Measurements from ENCODE around the gene SMIM35. TPM values are rescaled to one million over a fixed set of nuclear protein-coding genes. Genes with fewer than 3 reads are reported as not detected.

The SMIM35 gene
- total and polyA plus RNA-seq, 2 donors (not counting 3 experiments of a cell fraction or from before 2014, with no cell fraction given), result not detected

GRCh38 chr11:118074785-118075184 lies 12.0 kb downstream of the SMIM35 start:
- Histone ChIP-seq H3K9ac (replicated peaks; ENCODE audit: extremely low read depth, insufficient read depth, low read length) (no peak overlapping the region), H3K79me2 (ENCODE audit: control insufficient read depth, insufficient read depth, low read length) (no peaks in the 10 kb centered on the region), H3K9me1 (replicated peaks; ENCODE audit: control insufficient read depth, extremely low read depth, insufficient read depth, low read length) (no peaks in the 10 kb centered on the region), H3K27ac (ENCODE audit: insufficient read depth, low read depth, low read length) (no peak overlapping the region), H3K9me3 (replicated peaks; ENCODE audit: control insufficient read depth, insufficient read depth, low read length) (no peaks in the 10 kb centered on the region), H3K4me3 (replicated peaks in 1 of 3; ENCODE audit: insufficient read depth in 1 of 3, low read depth in 1 of 3, low read length in 3 of 3) (no peak overlapping the region), H3K4me1 (ENCODE audit: control insufficient read depth, extremely low read depth, insufficient read depth, low read length) (no peaks in the 10 kb centered on the region), H3K36me3 (ENCODE audit: control insufficient read depth in 2 of 2, extremely low read depth in 1 of 2, insufficient read depth in 2 of 2, low read length in 2 of 2) (no peaks in the 10 kb centered on the region), H3K4me2 (ENCODE audit: insufficient read depth, low read length) (no peak overlapping the region), H4K20me1 (replicated peaks; ENCODE audit: control insufficient read depth, extremely low read depth, insufficient read depth, low read length) (no peaks in the 10 kb centered on the region), H3K27me3 (ENCODE audit: control insufficient read depth in 2 of 2, insufficient read depth in 2 of 2, low read length in 2 of 2) (peaks cover 0 to 1% of the 10 kb centered on the region in 2 experiments), H2AFZ (ENCODE audit: low read depth, low read length) (no peak overlapping the region)
- no TSS peak for BruUV-seq (replicated peaks)
- FAIRE-seq (no peak), DNase-seq (ENCODE audit: low read depth, low spot score) (no peak)
- ChIA-PET POLR2A (no interaction called here), CTCF (interaction anchor here (1.2 kb wide), 1 partner anchor 21 kb away, joined by 4 read pairs; no protein-coding TSS in a partner anchor)
- dilution Hi-C loops (cut with MboI; ENCODE audit: extremely low pct_ligation_motif_present, low sequenced_read_pairs), result no loop called here
- intact Hi-C loops (cut with micrococcal nuclease), result no loop called here
- TF ChIP-seq JUN (IDR thresholded peaks at IDR 0.05; ENCODE audit: borderline replicate concordance, insufficient read depth, insufficient read length, low read depth), result no peak
- TF ChIP-seq CTCF (IDR thresholded peaks at IDR 0.05; ENCODE audit: extremely low read depth in 1 of 2, insufficient read depth in 1 of 2, low read depth in 1 of 2, low read length in 2 of 2), result no peak
- TF ChIP-seq MYC (IDR thresholded peaks at IDR 0.05; ENCODE audit: low read depth, low read length), result no peak

- Histone ChIP-seq H3K4me3 (replicated peaks in 1 of 3; ENCODE audit: insufficient read depth in 1 of 3, low read depth in 1 of 3, low read length in 3 of 3) (no peak overlapping the region), H3K27ac (ENCODE audit: insufficient read depth, low read depth, low read length) (no peak overlapping the region), H3K9me1 (replicated peaks; ENCODE audit: control insufficient read depth, extremely low read depth, insufficient read depth, low read length) (no peaks in the 10 kb centered on the region), H3K36me3 (ENCODE audit: control insufficient read depth in 2 of 2, extremely low read depth in 1 of 2, insufficient read depth in 2 of 2, low read length in 2 of 2) (no peaks in the 10 kb centered on the region), H3K4me2 (ENCODE audit: insufficient read depth, low read length) (no peak overlapping the region), H3K79me2 (ENCODE audit: control insufficient read depth, insufficient read depth, low read length) (no peaks in the 10 kb centered on the region), H3K27me3 (ENCODE audit: control insufficient read depth in 2 of 2, insufficient read depth in 2 of 2, low read length in 2 of 2) (peaks cover 0 to 1% of the 10 kb centered on the region in 2 experiments), H4K20me1 (replicated peaks; ENCODE audit: control insufficient read depth, extremely low read depth, insufficient read depth, low read length) (no peaks in the 10 kb centered on the region), H3K9me3 (replicated peaks; ENCODE audit: control insufficient read depth, insufficient read depth, low read length) (no peaks in the 10 kb centered on the region), H3K4me1 (ENCODE audit: control insufficient read depth, extremely low read depth, insufficient read depth, low read length) (no peaks in the 10 kb centered on the region), H3K9ac (replicated peaks; ENCODE audit: extremely low read depth, insufficient read depth, low read length) (no peak overlapping the region), H2AFZ (ENCODE audit: low read depth, low read length) (no peak overlapping the region)
- dilution Hi-C loops (cut with MboI; ENCODE audit: extremely low pct_ligation_motif_present, low sequenced_read_pairs) (no loop called here), intact Hi-C loops (cut with micrococcal nuclease) (no loop called here)
- CTCF ChIA-PET, result interaction anchor here (1.2 kb wide), 1 partner anchor 20 kb away, joined by 4 read pairs; no protein-coding TSS in a partner anchor
- BruUV-seq (replicated peaks), result no TSS peak
- TF ChIP-seq JUN (IDR thresholded peaks at IDR 0.05; ENCODE audit: borderline replicate concordance, insufficient read depth, insufficient read length, low read depth) (no peak), EZH2 (IDR thresholded peaks at IDR 0.05; ENCODE audit: borderline replicate concordance, low read depth, low read length, severe bottlenecking) (no peak), FOS (IDR thresholded peaks at IDR 0.05; ENCODE audit: borderline replicate concordance, insufficient read depth, low read length) (no peak), MAX (IDR thresholded peaks at IDR 0.05; ENCODE audit: insufficient read depth, insufficient read length) (no peak), POLR2AphosphoS5 (IDR thresholded peaks at IDR 0.05; ENCODE audit: insufficient read depth, low read depth, low read length) (no peak), POLR2A (IDR thresholded peaks at IDR 0.05; ENCODE audit: low read depth, low read length) (no peak), GATA2 (IDR thresholded peaks at IDR 0.05; ENCODE audit: insufficient read depth, insufficient read length, low read depth, low read length) (no peak), MYC (IDR thresholded peaks at IDR 0.05; ENCODE audit: low read depth, low read length) (no peak), CTCF (IDR thresholded peaks at IDR 0.05; ENCODE audit: extremely low read depth in 1 of 2, insufficient read depth in 1 of 2, low read depth in 1 of 2, low read length in 2 of 2) (no peak)
- DNase-seq (ENCODE audit: low read depth, low spot score) (no peak), FAIRE-seq (no peak)
- POLR2A ChIA-PET, result no interaction called here
Observed at GRCh38 chr11:118074091-118074685, 12.6 kb downstream of the SMIM35 start.

Data from endothelial cell of umbilical vein (primary cell).